Type B pancreatic cell (in vitro differentiated cells): ENCODE results near the gene UBE4B. TPM values are rescaled to one million over a fixed set of nuclear protein-coding genes. Genes with fewer than 3 reads are reported as not detected.

ENCODE experiments used
- DNase-seq: peaks from one replicate; pipeline ENCODE4 v3.0.0; 2021; ENCODE audit warnings: mixed read lengths; ENCODE audit not compliant: unreplicated experiment; ENCODE audit errors: extremely low spot score
- H3K27ac Mint-ChIP-seq: 2 replicates; pipeline ENCODE4 v1.8.0; 2021; ENCODE audit warnings: mild to moderate bottlenecking, mixed read lengths
- H3K27me3 Mint-ChIP-seq: 2 replicates; pipeline ENCODE4 v1.8.0; 2021; ENCODE audit warnings: mixed read lengths
- H3K36me3 Mint-ChIP-seq: 2 replicates; pipeline ENCODE4 v1.8.0; 2021; ENCODE audit warnings: mixed read lengths
- H3K4me1 Mint-ChIP-seq: one replicate; pipeline ENCODE4 v1.8.0; 2021; ENCODE audit warnings: mixed read lengths; ENCODE audit not compliant: unreplicated experiment
- H3K4me3 Mint-ChIP-seq: 2 replicates; pipeline ENCODE4 v1.8.0; 2021; ENCODE audit warnings: mild to moderate bottlenecking, mixed read lengths
- H3K9me3 Mint-ChIP-seq: 2 replicates; pipeline ENCODE4 v1.8.0; 2021; ENCODE audit warnings: mixed read lengths
- total RNA-seq: library from RNA; stranded (reverse); gene quantifications from 2 replicates; pipeline ENCODE4 v1.2.1, GENCODE V29; 2021; ENCODE audit warnings: low replicate concordance
- TF ChIP-seq, protein P1 (sequence below): fragments of 200-600 bp; sonication (generic); conservative IDR thresholded peaks from 2 replicates; pipeline ENCODE4 v1.5.0; 2021; ENCODE audit warnings: antibody characterized with exemption, mild to moderate bottlenecking

The UBE4B gene
- total RNA-seq, 1 donor from 2014 or later: 55.1 TPM

- TF ChIP-seq, protein P1, sequence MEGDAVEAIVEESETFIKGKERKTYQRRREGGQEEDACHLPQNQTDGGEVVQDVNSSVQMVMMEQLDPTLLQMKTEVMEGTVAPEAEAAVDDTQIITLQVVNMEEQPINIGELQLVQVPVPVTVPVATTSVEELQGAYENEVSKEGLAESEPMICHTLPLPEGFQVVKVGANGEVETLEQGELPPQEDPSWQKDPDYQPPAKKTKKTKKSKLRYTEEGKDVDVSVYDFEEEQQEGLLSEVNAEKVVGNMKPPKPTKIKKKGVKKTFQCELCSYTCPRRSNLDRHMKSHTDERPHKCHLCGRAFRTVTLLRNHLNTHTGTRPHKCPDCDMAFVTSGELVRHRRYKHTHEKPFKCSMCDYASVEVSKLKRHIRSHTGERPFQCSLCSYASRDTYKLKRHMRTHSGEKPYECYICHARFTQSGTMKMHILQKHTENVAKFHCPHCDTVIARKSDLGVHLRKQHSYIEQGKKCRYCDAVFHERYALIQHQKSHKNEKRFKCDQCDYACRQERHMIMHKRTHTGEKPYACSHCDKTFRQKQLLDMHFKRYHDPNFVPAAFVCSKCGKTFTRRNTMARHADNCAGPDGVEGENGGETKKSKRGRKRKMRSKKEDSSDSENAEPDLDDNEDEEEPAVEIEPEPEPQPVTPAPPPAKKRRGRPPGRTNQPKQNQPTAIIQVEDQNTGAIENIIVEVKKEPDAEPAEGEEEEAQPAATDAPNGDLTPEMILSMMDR: no peak
- no peak for DNase-seq
- Mint-ChIP-seq H3K27me3 (no peaks in the 10 kb centered on the region), H3K4me1 (no peaks in the 10 kb centered on the region), H3K9me3 (no peaks in the 10 kb centered on the region), H3K4me3 (no peak overlapping the region), H3K27ac (no peak overlapping the region), H3K36me3 (peaks cover 8% of the 10 kb centered on the region)
Observed at GRCh38 chr1:10146391-10146790, 113.6 kb downstream of the UBE4B start.

- TF ChIP-seq, protein P1: no peak
- H3K36me3 Mint-ChIP-seq: peaks cover 8% of the 10 kb centered on the region
- no peak overlapping the region for H3K27ac Mint-ChIP-seq
- H3K27me3 Mint-ChIP-seq: no peaks in the 10 kb centered on the region
- no peak for DNase-seq
- no peaks in the 10 kb centered on the region for H3K9me3 Mint-ChIP-seq
- no peak overlapping the region for H3K4me3 Mint-ChIP-seq
- H3K4me1 Mint-ChIP-seq: no peaks in the 10 kb centered on the region
Observed at GRCh38 chr1:10149231-10149630, 116.5 kb downstream of the UBE4B start.

DNA sequence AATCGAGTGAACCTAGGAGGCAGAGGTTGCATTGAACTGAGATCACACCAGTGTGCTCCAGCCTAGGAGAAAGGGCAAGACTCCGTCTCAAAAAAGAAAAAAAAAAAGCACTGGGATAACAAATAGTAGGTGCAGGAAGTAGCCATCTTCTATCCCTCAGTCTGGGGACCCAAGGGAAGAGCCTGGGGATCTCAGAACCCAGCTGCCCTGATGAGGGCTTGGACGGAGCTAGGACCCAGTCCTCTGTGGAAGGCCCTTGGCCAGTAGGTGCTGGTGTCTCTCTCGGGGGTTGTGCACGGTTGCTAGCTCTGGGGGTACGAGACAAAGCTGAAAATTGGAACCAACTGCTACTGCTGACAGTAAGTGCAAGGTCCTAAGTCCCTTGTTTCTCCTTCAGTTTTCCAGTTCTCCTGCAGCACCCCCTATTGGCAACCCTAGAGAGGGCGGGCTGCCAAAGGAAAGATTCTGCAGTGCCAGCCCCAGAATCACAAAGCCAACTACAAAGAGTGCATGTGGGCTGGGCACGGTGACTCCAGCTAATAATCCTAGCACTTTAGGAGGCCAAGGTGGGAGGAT lies 120.0 kb downstream of the UBE4B start:
- Mint-ChIP-seq H3K4me3 (no peak overlapping the region), H3K27ac (no peak overlapping the region), H3K4me1 (no peaks in the 10 kb centered on the region), H3K9me3 (no peaks in the 10 kb centered on the region), H3K27me3 (no peaks in the 10 kb centered on the region), H3K36me3 (peaks cover 10% of the 10 kb centered on the region)
- DNase-seq: no peak
- TF ChIP-seq, protein P1: peak; percentile 78

- H3K4me3 Mint-ChIP-seq: no peak overlapping the region
- TF ChIP-seq, protein P1: no peak
- H3K4me1 Mint-ChIP-seq: no peaks in the 10 kb centered on the region
- no peak for DNase-seq
- peak overlapping the region; percentile 58 for H3K27ac Mint-ChIP-seq
- H3K36me3 Mint-ChIP-seq: peaks cover 21% of the 10 kb centered on the region
- H3K27me3 Mint-ChIP-seq: no peaks in the 10 kb centered on the region
- H3K9me3 Mint-ChIP-seq: no peaks in the 10 kb centered on the region
Observed at GRCh38 chr1:10155087-10155712, 122.4 kb downstream of the UBE4B start.

GRCh38 chr1:10160173-10160572 lies 127.4 kb downstream of the UBE4B start:
- Mint-ChIP-seq H3K4me3 (no peak overlapping the region), H3K9me3 (no peaks in the 10 kb centered on the region), H3K4me1 (peaks cover 7% of the 10 kb centered on the region), H3K27me3 (no peaks in the 10 kb centered on the region), H3K27ac (no peak overlapping the region), H3K36me3 (peaks cover 19% of the 10 kb centered on the region)
- no peak for DNase-seq
- TF ChIP-seq, protein P1: no peak
